ENCODE data around the gene OXA1L. TPM values are rescaled to one million over a fixed set of nuclear protein-coding genes. Genes with fewer than 3 reads are reported as not detected.
"Not testable (repeated sequence)": the region's sequence is repeated elsewhere in the genome, so short reads cannot be mapped to it uniquely, and the experiment has no call there.

OXA1L gene
- total RNA-seq, 1 donor from 2014 or later = 68.3 TPM

DNA sequence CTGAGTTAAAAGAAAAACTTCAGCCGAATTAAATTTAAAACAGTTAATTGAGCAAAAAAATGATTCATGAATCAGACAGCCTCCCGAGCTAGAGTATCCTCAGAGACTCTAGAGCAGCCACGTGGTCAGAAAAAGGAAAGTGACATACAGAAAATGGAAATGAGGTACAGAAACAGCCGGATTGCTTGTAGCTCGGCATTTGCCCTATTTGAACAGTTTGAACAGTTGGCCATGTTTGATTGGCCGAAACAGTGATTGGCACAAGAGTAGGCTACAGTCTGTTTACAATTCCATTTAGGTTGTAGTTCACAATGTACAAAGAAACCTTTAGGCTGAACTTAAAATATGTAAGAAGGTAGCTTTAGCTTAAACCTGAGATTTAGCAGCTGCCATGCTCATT lies 12.9 kb upstream of the OXA1L start:
- no peak overlapping the region for H3K27ac ChIP-seq
- H3K27me3 ChIP-seq = no peaks in the 10 kb centered on the region
- intact Hi-C loops (cut with DNase I) = no loop called here
- TF ChIP-seq, protein P1, sequence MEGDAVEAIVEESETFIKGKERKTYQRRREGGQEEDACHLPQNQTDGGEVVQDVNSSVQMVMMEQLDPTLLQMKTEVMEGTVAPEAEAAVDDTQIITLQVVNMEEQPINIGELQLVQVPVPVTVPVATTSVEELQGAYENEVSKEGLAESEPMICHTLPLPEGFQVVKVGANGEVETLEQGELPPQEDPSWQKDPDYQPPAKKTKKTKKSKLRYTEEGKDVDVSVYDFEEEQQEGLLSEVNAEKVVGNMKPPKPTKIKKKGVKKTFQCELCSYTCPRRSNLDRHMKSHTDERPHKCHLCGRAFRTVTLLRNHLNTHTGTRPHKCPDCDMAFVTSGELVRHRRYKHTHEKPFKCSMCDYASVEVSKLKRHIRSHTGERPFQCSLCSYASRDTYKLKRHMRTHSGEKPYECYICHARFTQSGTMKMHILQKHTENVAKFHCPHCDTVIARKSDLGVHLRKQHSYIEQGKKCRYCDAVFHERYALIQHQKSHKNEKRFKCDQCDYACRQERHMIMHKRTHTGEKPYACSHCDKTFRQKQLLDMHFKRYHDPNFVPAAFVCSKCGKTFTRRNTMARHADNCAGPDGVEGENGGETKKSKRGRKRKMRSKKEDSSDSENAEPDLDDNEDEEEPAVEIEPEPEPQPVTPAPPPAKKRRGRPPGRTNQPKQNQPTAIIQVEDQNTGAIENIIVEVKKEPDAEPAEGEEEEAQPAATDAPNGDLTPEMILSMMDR (IDR thresholded peaks at IDR 0.05) = no peak
- H3K9me3 ChIP-seq = no peaks in the 10 kb centered on the region
- no peak for DNase-seq (ENCODE audit: low spot score in 2 of 2)
- H3K4me1 ChIP-seq = no peaks in the 10 kb centered on the region
- no peak overlapping the region for H3K4me3 ChIP-seq
- no peaks in the 10 kb centered on the region for H3K36me3 ChIP-seq

DNA sequence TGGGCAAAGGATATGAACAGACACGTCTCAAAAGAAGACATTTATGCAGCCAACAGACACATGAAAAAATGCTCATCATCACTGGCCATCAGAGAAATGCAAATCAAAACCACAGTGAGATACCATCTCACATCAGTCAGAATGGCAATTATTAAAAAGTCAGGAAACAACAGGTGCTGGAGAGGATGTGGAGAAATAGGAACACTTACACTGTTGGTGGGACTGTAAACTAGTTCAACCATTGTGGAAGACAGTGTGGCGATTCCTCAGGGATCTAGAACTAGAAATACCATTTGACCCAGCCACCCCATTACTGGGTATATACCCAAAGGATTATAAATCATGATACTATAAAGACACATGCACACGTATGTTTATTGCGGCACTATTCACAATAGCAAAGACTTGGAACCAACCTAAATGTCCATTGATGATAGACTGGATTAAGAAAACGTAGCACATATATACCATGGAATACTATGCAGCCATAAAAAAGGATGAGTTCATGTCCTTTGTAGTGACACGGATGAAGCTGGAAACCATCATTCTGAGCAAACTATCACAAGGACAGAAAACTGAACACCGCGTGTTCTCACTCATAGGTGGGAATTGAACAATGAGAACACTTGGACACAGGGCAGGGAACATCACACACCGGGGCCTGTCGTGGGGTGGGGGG lies 8.4 kb upstream of the OXA1L start:
- DNase-seq (ENCODE audit: low spot score in 2 of 2); H3K27ac ChIP-seq; H3K4me1 ChIP-seq; intact Hi-C loops (cut with DNase I); H3K4me3 ChIP-seq; H3K36me3 ChIP-seq; H3K27me3 ChIP-seq: not testable (repeated sequence)
- peaks cover 0 to 11% of the 10 kb centered on the region in 2 donors for H3K9me3 ChIP-seq

DNA sequence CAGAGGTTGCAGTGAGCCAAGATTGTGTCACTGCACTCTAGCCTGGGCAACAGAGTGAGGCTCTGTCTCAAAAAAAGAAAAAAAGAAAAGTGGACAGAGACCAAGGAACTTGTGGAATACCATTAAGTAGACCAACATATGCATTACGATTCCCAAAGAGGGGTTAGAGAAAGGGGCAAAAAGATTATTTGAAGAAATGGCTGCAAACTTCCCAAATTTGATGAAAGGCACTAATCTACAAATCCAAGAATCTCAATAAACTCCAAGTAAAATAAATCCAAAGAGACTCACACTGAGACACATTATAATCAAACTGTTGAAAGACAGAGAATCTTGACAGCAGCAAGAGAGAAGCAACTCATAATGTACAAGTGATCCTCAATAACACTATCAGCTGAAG lies 4.8 kb upstream of the OXA1L start:
- intact Hi-C loops (cut with DNase I) = loop anchor here (10.0 kb wide), 2 partner anchors 93 to 377 kb away; no protein-coding TSS in a partner anchor
- TF ChIP-seq, protein P1 (IDR thresholded peaks at IDR 0.05) = no peak
- DNase-seq (ENCODE audit: low spot score in 2 of 2) = no peak

DNA sequence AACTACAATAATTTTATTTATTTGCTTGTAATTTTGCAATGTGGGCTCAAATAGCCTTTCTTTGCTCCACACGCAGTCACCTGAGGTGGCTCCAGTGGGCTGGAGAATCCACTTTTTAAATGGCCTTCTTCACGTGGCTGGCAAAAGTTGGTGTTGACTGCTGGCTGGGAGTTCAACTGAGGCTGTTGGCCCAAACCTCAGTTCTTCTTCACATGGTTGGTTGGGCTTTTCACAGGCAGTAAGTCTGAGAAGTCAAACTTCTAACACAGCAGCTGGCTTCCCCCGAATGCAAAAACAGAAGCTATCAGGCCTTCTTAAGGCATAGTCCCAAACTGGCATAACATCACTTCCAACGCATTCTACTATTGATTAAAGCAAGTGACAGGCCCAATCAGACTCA lies 2.1 kb upstream of the OXA1L start:
- H3K4me1 ChIP-seq = peaks cover 0 to 19% of the 10 kb centered on the region in 2 donors
- H3K9me3 ChIP-seq = peaks cover 0 to 11% of the 10 kb centered on the region in 2 donors
- H3K27ac ChIP-seq = no peak overlapping the region
- intact Hi-C loops (cut with DNase I) = loop anchor here (10.0 kb wide), 2 partner anchors 90 to 380 kb away; no protein-coding TSS in a partner anchor
- H3K27me3 ChIP-seq = no peaks in the 10 kb centered on the region
- H3K4me3 ChIP-seq = no peak overlapping the region
- DNase-seq (ENCODE audit: low spot score in 2 of 2) = no peak
- TF ChIP-seq, protein P1 (IDR thresholded peaks at IDR 0.05) = no peak
- peaks cover 9 to 15% of the 10 kb centered on the region in 2 donors for H3K36me3 ChIP-seq

More for the DNA sequence above, 4.8 kb upstream of the OXA1L start:
- Histone ChIP-seq H3K36me3 (no peaks in the 10 kb centered on the region), H3K4me3 (no peak overlapping the region), H3K27me3 (no peaks in the 10 kb centered on the region), H3K27ac (no peak overlapping the region), H3K9me3 (peaks cover 0 to 11% of the 10 kb centered on the region in 2 donors), H3K4me1 (peaks cover 0 to 9% of the 10 kb centered on the region in 2 donors)

DNA sequence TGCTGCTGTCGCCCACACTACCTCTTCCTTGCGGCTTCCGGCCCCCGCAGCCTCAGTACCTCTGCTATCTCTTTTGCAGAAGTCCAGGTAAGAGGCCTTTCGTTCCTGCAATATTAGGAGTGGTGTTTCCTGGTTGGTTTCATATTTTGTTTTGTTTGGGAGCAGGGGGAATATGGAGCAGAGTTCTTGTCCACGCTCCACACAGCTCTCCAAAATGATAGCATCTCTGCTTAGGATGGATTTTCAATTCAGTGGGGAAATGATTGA lies 768 bp downstream of the OXA1L start:
- H3K27ac ChIP-seq = peak overlapping the region; percentile 78 to 85
- intact Hi-C loops (cut with DNase I) = loop anchor here (2.0 to 10.0 kb wide), 4 partner anchors 56 to 382 kb away; partner anchors contain the start of gene ABHD4
- peak overlapping the region; percentile 84 to 94 for H3K4me3 ChIP-seq
- peaks cover 0 to 19% of the 10 kb centered on the region in 2 donors for H3K4me1 ChIP-seq
- H3K9me3 ChIP-seq = no peaks in the 10 kb centered on the region
- H3K27me3 ChIP-seq = no peaks in the 10 kb centered on the region
- H3K36me3 ChIP-seq = peaks cover 35 to 44% of the 10 kb centered on the region in 2 donors
- TF ChIP-seq, protein P1 (IDR thresholded peaks at IDR 0.05) = no peak
- no peak for DNase-seq (ENCODE audit: low spot score in 2 of 2)

DNA sequence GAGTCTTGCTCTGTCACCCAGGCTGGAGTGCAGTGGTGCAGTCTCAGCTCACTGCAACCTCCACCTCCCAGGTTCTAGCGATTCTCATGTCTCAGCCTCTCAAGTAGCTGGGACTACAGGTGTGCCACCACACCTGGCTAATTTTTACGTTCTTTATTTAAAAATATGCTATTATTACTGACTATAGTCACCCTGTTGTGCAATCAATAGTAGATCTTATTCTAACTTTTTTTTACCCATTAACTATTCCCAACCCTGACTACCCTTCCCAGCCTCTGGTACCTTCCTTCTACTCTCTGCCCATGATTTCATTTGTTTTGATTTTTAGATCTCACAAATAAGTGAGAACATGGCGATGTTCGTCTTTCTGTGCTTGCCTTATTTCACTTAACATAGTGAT lies 2.5 kb downstream of the OXA1L start:
- Histone ChIP-seq H3K27me3 (no peaks in the 10 kb centered on the region), H3K4me1 (peaks cover 0 to 19% of the 10 kb centered on the region in 2 donors), H3K36me3 (peaks cover 43 to 57% of the 10 kb centered on the region in 2 donors), H3K4me3 (no peak overlapping the region), H3K9me3 (no peaks in the 10 kb centered on the region), H3K27ac (no peak overlapping the region)
- intact Hi-C loops (cut with DNase I) = loop anchor here (10.0 kb wide), 2 partner anchors 86 to 384 kb away; no protein-coding TSS in a partner anchor
- TF ChIP-seq, protein P1 (IDR thresholded peaks at IDR 0.05) = no peak
- no peak for DNase-seq (ENCODE audit: low spot score in 2 of 2)
